HCT116 (cell line): ENCODE results near the gene ADCY1. TPM values are rescaled to one million over a fixed set of nuclear protein-coding genes. Genes with fewer than 3 reads are reported as not detected.

Source experiments
- ATAC-seq: fragments of 200-7000 bp; cut with Tn5 transposase; 2 replicates; pipeline ENCODE4 v1.9.1; 2020; ENCODE audit warnings: mild to moderate bottlenecking, moderate library complexity
- BruUV-seq: library from RNA; stranded (reverse); fragments of 400-500 nt; replicated peaks from 2 replicates; lab custom pipeline; 2021; lab: Mats Ljungman, UMichigan
- CTCF ChIA-PET: fragments of 300-600 bp; sonication (Branson Sonifier 250); formaldehyde crosslinking; loops from one replicate; lab custom pipeline; 2021; ENCODE audit warnings: antibody characterized with exemption; lab: Charles Lee
- POLR2A ChIA-PET: fragments of 300-600, 350-600 bp; sonication (Branson Sonifier 250); formaldehyde crosslinking; loops from one replicate; lab custom pipeline; 2021; ENCODE audit warnings: antibody characterized with exemption; lab: Charles Lee
- RAD21 ChIA-PET, 2 experiments: fragments of 300-600 bp; sonication (Branson Sonifier 250); formaldehyde crosslinking; loops; one replicate each; lab custom pipeline; 2023; ENCODE audit warnings: low total read pairs in 2 of 2; ENCODE audit not compliant: uncharacterized antibody in 2 of 2, unreplicated experiment in 2 of 2, low non-redundant PET in 1 of 2; lab: Charles Lee
- DNase-seq: peaks from one replicate; pipeline ENCODE4 v3.0.0-alpha.2; 2010; ENCODE audit warnings: low read depth, low spot score
- H2AFZ ChIP-seq: fragments of 200-600 bp; shearing (Covaris generic), sonication (generic); 2 replicates; pipeline ENCODE4 v1.6.1; 2017; ENCODE audit warnings: low read depth, mixed run types, mixed read lengths, antibody characterized with exemption, low read length; ENCODE audit not compliant: poor library complexity, severe bottlenecking
- H3K27ac ChIP-seq: 2 replicates; pipeline ENCODE4 v1.5.1; 2012; ENCODE audit warnings: low read depth, low read length
- H3K27me3 ChIP-seq: fragments of 200-600 bp; sonication (generic); 2 replicates; pipeline ENCODE4 v1.6.1; 2016; ENCODE audit warnings: mixed run types, low read length, mixed read lengths; ENCODE audit not compliant: insufficient read depth
- H3K36me3 ChIP-seq, 2 experiments: fragments of 200-500 bp in 1 of 2; fragments of 200-600 bp in 1 of 2; sonication (Bioruptor generic) in 1 of 2; sonication (generic) in 1 of 2; 2 replicates each; pipeline versions ENCODE4 v1.5.1 to v1.6.1; 2014 to 2016; ENCODE audit warnings: low read length in 2 of 2, inconsistent platforms in 1 of 2, mixed read lengths in 1 of 2, mixed run types in 1 of 2; ENCODE audit not compliant: insufficient read depth in 2 of 2, control insufficient read depth in 1 of 2
- H3K4me1 ChIP-seq, 2 experiments: fragments of 200-600 bp in 1 of 2; sonication (generic) in 1 of 2; 2 replicates each; pipeline versions ENCODE4 v1.5.1 to v1.6.1; 2012 to 2017; ENCODE audit warnings: low read length in 2 of 2, inconsistent platforms in 1 of 2, mild to moderate bottlenecking in 1 of 2, mixed read lengths in 1 of 2, mixed run types in 1 of 2, moderate library complexity in 1 of 2; ENCODE audit not compliant: insufficient read depth in 2 of 2, control insufficient read depth in 1 of 2
- H3K4me2 ChIP-seq: fragments of 200-600 bp; sonication (generic); 2 replicates; pipeline ENCODE4 v1.6.1; 2017; ENCODE audit warnings: mixed run types, low read length, mixed read lengths
- H3K4me3 ChIP-seq, 2 experiments: fragments of 200-600 bp in 1 of 2; sonication (generic) in 1 of 2; replicated peaks in 1 of 2; 2 replicates each; pipeline ENCODE4 v1.5.1; 2011 to 2016; ENCODE audit warnings: low read length in 2 of 2, control low read depth in 1 of 2, low read depth in 1 of 2, mild to moderate bottlenecking in 1 of 2, mixed read lengths in 1 of 2, mixed run types in 1 of 2
- H3K79me2 ChIP-seq: fragments of 200-600 bp; sonication (generic); 2 replicates; pipeline ENCODE4 v1.6.1; 2017; ENCODE audit warnings: mild to moderate bottlenecking, mixed run types, low read length, moderate library complexity, mixed read lengths; ENCODE audit not compliant: insufficient read depth
- H3K9ac ChIP-seq: fragments of 200-600 bp; sonication (generic); 2 replicates; pipeline ENCODE4 v1.6.1; 2016; ENCODE audit warnings: low read length, mixed read lengths
- H3K9me2 ChIP-seq: fragments of 200-600 bp; sonication (generic), shearing (Covaris generic); 2 replicates; pipeline ENCODE4 v1.6.1; 2017; ENCODE audit warnings: mixed run types, mild to moderate bottlenecking, moderate library complexity; ENCODE audit not compliant: insufficient read depth
- H3K9me3 ChIP-seq, 2 experiments: fragments of 200-500 bp in 1 of 2; fragments of 200-600 bp in 1 of 2; sonication (Bioruptor generic) in 1 of 2; sonication (generic) in 1 of 2; 2 replicates each; pipeline ENCODE4 v1.6.1; 2014 to 2017; ENCODE audit warnings: low read length in 2 of 2, mixed read lengths in 2 of 2, inconsistent platforms in 1 of 2, low read depth in 1 of 2, mild to moderate bottlenecking in 1 of 2, mixed run types in 1 of 2, moderate library complexity in 1 of 2; ENCODE audit not compliant: control insufficient read depth in 1 of 2, insufficient read depth in 1 of 2
- H4K20me1 ChIP-seq: fragments of 200-600 bp; sonication (generic), shearing (Covaris generic); 2 replicates; pipeline ENCODE4 v1.6.1; 2017; ENCODE audit warnings: mixed run types, mild to moderate bottlenecking, moderate library complexity; ENCODE audit not compliant: insufficient read depth
- CBX3 ChIP-seq: IDR thresholded peaks from 2 replicates; pipeline ENCODE4 v1.6.1; 2012; ENCODE audit warnings: low read depth
- EZH2 ChIP-seq: fragments of 200-600 bp; sonication (generic); IDR thresholded peaks from 2 replicates; pipeline ENCODE4 v1.6.1; 2017; ENCODE audit warnings: antibody characterized with exemption, mixed run types
- FOSL1 ChIP-seq: IDR thresholded peaks from 2 replicates; pipeline ENCODE4 v1.6.1; 2012; ENCODE audit warnings: low read depth
- JUND ChIP-seq: IDR thresholded peaks from 2 replicates; pipeline ENCODE4 v1.6.1; 2012
- POLR2A ChIP-seq: IDR thresholded peaks from 2 replicates; pipeline ENCODE4 v1.7.0; 2011; ENCODE audit warnings: borderline replicate concordance; ENCODE audit not compliant: insufficient read depth, insufficient read length; ENCODE audit errors: extremely low read depth
- POLR2AphosphoS5 ChIP-seq: IDR thresholded peaks from 2 replicates; pipeline ENCODE4 v1.6.1; 2011; ENCODE audit warnings: mild to moderate bottlenecking, low read depth, low read length, moderate library complexity
- RAD21 ChIP-seq: IDR thresholded peaks from 2 replicates; pipeline ENCODE4 v1.6.1; 2012; ENCODE audit warnings: low read depth, mild to moderate bottlenecking
- SIN3A ChIP-seq: IDR thresholded peaks from 2 replicates; pipeline ENCODE4 v1.6.1; 2012; ENCODE audit warnings: low read depth
- SP1 ChIP-seq: IDR thresholded peaks from 2 replicates; pipeline ENCODE4 v1.6.1; 2012; ENCODE audit warnings: low read depth
- intact Hi-C: fragments of 100-400 bp; cut with micrococcal nuclease; formaldehyde crosslinking; loops from 2 replicates; pipeline ENCODE4 v1.10.0; 2022
- total RNA-seq: library from RNA; stranded (reverse); gene quantifications from one replicate; pipeline ENCODE4 v1.2.1, GENCODE V29; 2021; ENCODE audit not compliant: unreplicated experiment
- TF ChIP-seq, protein P1 (sequence below), 3 experiments: fragments of 200-600 bp in 1 of 3; sonication (generic) in 1 of 3; IDR thresholded peaks in 2 of 3; conservative IDR thresholded peaks in 1 of 3; 2 replicates each; pipeline ENCODE4 v1.5.1; 2012 to 2017; ENCODE audit warnings: low read depth in 2 of 3, low read length in 2 of 3, antibody characterized with exemption in 1 of 3, borderline replicate concordance in 1 of 3, control low read depth in 1 of 3, mild to moderate bottlenecking in 1 of 3, mixed read lengths in 1 of 3, mixed run types in 1 of 3, moderate library complexity in 1 of 3; ENCODE audit not compliant: insufficient read depth in 1 of 3
- TF ChIP-seq, protein P2 (sequence below): IDR thresholded peaks from 2 replicates; pipeline ENCODE4 v1.6.1; 2011; ENCODE audit warnings: mild to moderate bottlenecking, low read length, moderate library complexity; ENCODE audit not compliant: insufficient replicate concordance; ENCODE audit errors: extremely low read depth

The ADCY1 gene
- total RNA-seq, 1 experiment from 2014 or later: 0.05 TPM

DNA sequence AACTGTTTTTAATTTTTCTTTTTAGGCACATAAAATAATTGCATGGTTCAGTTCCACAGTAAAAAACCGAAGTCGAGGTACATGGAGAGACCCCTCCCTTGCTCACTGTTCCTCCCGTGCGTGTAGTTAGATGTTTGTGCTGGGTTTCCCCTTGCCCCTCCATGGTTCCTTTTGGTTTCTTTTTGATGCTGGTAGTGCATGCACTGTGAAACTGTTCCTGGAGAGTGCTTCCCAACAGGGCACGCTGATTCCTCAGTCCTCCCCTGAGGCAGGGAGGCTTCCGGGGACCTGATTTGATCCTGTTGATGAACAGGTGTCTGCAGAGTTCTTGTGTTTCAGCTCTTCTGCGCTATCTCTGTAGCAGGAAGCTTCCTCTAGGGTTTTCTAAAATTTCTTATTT lies 69.5 kb downstream of the ADCY1 start:
- intact Hi-C loops: no loop called here
- ChIA-PET RAD21 (no interaction called here), POLR2A (no interaction called here), CTCF (no interaction called here)
- Histone ChIP-seq H3K27me3 (no peaks in the 10 kb centered on the region), H4K20me1 (no peaks in the 10 kb centered on the region), H3K27ac (no peak overlapping the region), H3K4me3 (no peak overlapping the region), H3K4me2 (no peak overlapping the region), H2AFZ (no peak overlapping the region), H3K9me2 (no peaks in the 10 kb centered on the region), H3K36me3 (no peaks in the 10 kb centered on the region), H3K79me2 (no peaks in the 10 kb centered on the region), H3K9me3 (no peaks in the 10 kb centered on the region), H3K9ac (no peak overlapping the region), H3K4me1 (no peaks in the 10 kb centered on the region)
- ATAC-seq (no peak), DNase-seq (no peak)
- BruUV-seq: no TSS peak
- TF ChIP-seq SIN3A (no peak), SP1 (no peak), RAD21 (no peak)
- TF ChIP-seq, protein P1, sequence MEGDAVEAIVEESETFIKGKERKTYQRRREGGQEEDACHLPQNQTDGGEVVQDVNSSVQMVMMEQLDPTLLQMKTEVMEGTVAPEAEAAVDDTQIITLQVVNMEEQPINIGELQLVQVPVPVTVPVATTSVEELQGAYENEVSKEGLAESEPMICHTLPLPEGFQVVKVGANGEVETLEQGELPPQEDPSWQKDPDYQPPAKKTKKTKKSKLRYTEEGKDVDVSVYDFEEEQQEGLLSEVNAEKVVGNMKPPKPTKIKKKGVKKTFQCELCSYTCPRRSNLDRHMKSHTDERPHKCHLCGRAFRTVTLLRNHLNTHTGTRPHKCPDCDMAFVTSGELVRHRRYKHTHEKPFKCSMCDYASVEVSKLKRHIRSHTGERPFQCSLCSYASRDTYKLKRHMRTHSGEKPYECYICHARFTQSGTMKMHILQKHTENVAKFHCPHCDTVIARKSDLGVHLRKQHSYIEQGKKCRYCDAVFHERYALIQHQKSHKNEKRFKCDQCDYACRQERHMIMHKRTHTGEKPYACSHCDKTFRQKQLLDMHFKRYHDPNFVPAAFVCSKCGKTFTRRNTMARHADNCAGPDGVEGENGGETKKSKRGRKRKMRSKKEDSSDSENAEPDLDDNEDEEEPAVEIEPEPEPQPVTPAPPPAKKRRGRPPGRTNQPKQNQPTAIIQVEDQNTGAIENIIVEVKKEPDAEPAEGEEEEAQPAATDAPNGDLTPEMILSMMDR (IDR thresholded peaks at IDR 0.05 in 2 of 3, conservative IDR thresholded peaks at IDR 0.05 in 1 of 3; ENCODE audit: borderline replicate concordance in 1 of 3, insufficient read depth in 1 of 3, low read depth in 2 of 3, low read length in 2 of 3): no peak

DNA sequence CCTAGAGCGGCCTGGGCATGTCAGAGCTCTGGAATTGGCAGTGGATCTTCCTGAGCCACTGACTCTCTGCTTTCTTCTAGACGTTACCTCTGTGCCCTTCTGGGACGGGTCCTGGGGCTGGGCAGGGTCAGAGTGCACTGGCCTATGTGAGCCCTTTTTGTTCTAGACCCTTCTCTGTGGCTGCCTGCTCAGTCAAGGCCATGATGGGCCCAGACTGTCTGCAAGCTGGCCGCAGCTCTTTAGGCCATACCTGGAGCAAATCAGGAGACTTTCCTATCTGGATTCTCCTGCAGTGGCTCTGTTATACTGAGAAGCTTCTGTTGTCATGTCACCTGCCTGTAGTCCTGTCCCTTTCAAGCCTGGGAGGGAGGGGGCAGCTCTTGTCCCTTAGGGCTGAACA lies 70.1 kb downstream of the ADCY1 start:
- Histone ChIP-seq H3K79me2 (no peaks in the 10 kb centered on the region), H3K4me3 (no peak overlapping the region), H3K4me1 (no peaks in the 10 kb centered on the region), H3K9ac (no peak overlapping the region), H3K27me3 (no peaks in the 10 kb centered on the region), H3K9me2 (no peaks in the 10 kb centered on the region), H4K20me1 (no peaks in the 10 kb centered on the region), H3K9me3 (no peaks in the 10 kb centered on the region), H3K27ac (no peak overlapping the region), H2AFZ (no peak overlapping the region), H3K4me2 (no peak overlapping the region), H3K36me3 (no peaks in the 10 kb centered on the region)
- TF ChIP-seq POLR2AphosphoS5: no peak
- TF ChIP-seq, protein P1 (IDR thresholded peaks at IDR 0.05 in 2 of 3, conservative IDR thresholded peaks at IDR 0.05 in 1 of 3; ENCODE audit: borderline replicate concordance in 1 of 3, insufficient read depth in 1 of 3, low read depth in 2 of 3, low read length in 2 of 3): no peak
- no peak for TF ChIP-seq JUND
- TF ChIP-seq FOSL1: no peak
- no peak for TF ChIP-seq CBX3
- TF ChIP-seq, protein P2, sequence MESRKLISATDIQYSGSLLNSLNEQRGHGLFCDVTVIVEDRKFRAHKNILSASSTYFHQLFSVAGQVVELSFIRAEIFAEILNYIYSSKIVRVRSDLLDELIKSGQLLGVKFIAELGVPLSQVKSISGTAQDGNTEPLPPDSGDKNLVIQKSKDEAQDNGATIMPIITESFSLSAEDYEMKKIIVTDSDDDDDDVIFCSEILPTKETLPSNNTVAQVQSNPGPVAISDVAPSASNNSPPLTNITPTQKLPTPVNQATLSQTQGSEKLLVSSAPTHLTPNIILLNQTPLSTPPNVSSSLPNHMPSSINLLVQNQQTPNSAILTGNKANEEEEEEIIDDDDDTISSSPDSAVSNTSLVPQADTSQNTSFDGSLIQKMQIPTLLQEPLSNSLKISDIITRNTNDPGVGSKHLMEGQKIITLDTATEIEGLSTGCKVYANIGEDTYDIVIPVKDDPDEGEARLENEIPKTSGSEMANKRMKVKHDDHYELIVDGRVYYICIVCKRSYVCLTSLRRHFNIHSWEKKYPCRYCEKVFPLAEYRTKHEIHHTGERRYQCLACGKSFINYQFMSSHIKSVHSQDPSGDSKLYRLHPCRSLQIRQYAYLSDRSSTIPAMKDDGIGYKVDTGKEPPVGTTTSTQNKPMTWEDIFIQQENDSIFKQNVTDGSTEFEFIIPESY: no peak
- TF ChIP-seq EZH2: no peak
- TF ChIP-seq SP1: no peak
- no peak for TF ChIP-seq POLR2A
- BruUV-seq: no TSS peak
- ChIA-PET RAD21 (no interaction called here), POLR2A (no interaction called here), CTCF (no interaction called here)
- DNase-seq: no peak
- intact Hi-C loops: no loop called here
- ATAC-seq: no peak
